ENCODE data around the gene CTDSP2. TPM values are rescaled to one million over a fixed set of nuclear protein-coding genes. Genes with fewer than 3 reads are reported as not detected.

CTDSP2 gene
- total and polyA plus RNA-seq, 2 donors: 50.4 to 68.6 TPM

DNA sequence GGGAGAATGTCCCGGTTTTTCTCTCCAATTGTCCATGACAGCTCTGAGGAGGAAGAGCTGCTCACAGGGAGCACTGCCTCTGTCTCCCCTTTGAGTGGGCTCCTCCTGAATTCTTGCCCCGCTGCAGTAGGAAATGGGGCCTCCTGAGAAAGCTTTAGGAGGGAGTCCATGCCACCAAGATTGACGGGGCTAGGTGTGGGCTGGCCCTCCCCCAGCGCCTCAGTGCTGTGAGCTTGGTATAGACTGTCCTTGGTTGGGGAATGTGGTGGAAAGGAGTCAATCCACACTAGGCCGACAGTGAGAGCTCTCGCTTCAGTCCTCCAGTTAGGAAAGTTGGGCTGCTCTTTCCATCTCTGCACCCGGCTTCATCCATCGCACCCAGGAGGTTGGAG, 23.4 kb upstream of the CTDSP2 start:
- WGBS: 98% methylated on average over 8 of the region's 8 CpGs
- peaks cover 0 to 17% of the 10 kb centered on the region in 2 donors for H3K27me3 ChIP-seq (ENCODE audit: control insufficient read depth in 2 of 2, insufficient read depth in 1 of 2, low read length in 1 of 2)
- no peaks in the 10 kb centered on the region for H3K9me3 ChIP-seq (ENCODE audit: control insufficient read depth in 2 of 2, insufficient read depth in 1 of 2, low read length in 1 of 2)
- no peaks in the 10 kb centered on the region for H3K36me3 ChIP-seq (ENCODE audit: control insufficient read depth in 2 of 2, insufficient read depth in 2 of 2, low read length in 1 of 2)
- H3K4me1 ChIP-seq (ENCODE audit: control insufficient read depth in 2 of 2, insufficient read depth in 2 of 2, low read length in 2 of 2): peaks cover 5% of the 10 kb centered on the region in 2 donors
- H3K4me3 ChIP-seq (ENCODE audit: low read length in 2 of 2): no peak overlapping the region
- no peak for DNase-seq (ENCODE audit: low read depth in 6 of 9, low spot score in 9 of 9)
- no peak overlapping the region for H3K27ac ChIP-seq (ENCODE audit: low read depth in 1 of 2, low read length in 1 of 2)

DNA sequence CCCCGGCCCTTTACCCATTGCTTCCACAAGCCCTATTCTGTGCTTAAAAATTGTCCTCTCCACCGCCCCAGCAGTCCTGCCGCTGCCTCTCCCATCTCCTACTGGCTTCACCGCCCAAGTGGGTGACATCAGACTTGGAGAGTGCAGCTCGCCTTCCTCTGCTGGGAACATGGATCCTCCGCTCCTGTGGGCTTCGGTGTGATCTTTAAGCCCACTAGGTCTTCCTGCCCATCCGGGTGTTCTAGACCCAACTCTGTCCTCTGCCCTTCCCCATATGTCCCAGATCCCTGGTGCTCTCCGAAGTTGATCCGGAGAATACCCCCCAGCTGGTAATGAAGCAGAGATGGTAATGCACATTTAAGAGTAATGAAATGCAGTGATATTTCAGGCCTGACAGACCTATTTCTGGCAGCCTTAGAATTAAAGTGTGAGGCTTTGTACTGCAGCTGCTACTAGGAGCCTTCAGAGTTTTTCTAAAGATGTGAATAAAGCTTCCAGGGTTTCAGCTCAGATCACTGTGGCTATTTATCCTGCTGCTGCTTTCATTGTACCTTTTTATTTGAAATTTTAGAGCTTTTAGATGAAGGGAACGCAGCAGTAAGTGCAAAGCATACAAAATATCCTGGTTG, 22.9 kb upstream of the CTDSP2 start:
- DNase-seq (ENCODE audit: low read depth in 6 of 9, low spot score in 9 of 9): no peak
- 96% methylated on average over 11 of the region's 11 CpGs for WGBS

DNA sequence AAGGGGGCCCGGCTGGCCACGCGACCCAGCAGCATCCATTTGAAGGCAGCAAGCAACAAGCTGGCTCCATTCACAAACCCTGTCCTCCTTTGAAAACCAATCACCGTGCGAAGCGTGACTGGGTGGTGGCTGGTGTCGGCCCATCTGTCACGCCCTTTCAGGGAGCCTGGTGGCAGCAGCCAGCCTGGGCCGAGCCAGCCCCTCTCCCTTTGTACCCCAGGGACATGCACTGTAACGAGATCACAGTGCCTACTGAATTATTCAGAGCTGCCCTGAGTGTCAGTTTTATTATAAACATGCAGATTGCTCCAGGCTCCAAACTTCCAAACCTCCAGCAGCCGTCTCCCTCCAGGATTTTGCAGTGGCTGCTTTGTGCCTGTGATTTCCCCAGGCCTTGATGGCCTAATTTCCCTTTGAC, 22.3 kb upstream of the CTDSP2 start:
- DNase-seq (ENCODE audit: low read depth in 6 of 9, low spot score in 9 of 9): no peak
- Histone ChIP-seq H3K9me3 (ENCODE audit: control insufficient read depth in 2 of 2, insufficient read depth in 1 of 2, low read length in 1 of 2) (no peaks in the 10 kb centered on the region), H3K27me3 (ENCODE audit: control insufficient read depth in 2 of 2, insufficient read depth in 1 of 2, low read length in 1 of 2) (peaks cover 0 to 27% of the 10 kb centered on the region in 2 donors), H3K4me3 (ENCODE audit: low read length in 2 of 2) (no peak overlapping the region), H3K27ac (ENCODE audit: low read depth in 1 of 2, low read length in 1 of 2) (no peak overlapping the region), H3K36me3 (ENCODE audit: control insufficient read depth in 2 of 2, insufficient read depth in 2 of 2, low read length in 1 of 2) (no peaks in the 10 kb centered on the region), H3K4me1 (ENCODE audit: control insufficient read depth in 2 of 2, insufficient read depth in 2 of 2, low read length in 2 of 2) (peaks cover 8 to 10% of the 10 kb centered on the region in 2 donors)
- WGBS: 94% methylated on average over 11 of the region's 11 CpGs

More for the DNA sequence above, 22.9 kb upstream of the CTDSP2 start:
- no peak overlapping the region for H3K27ac ChIP-seq (ENCODE audit: low read depth in 1 of 2, low read length in 1 of 2)
- no peak overlapping the region for H3K4me3 ChIP-seq (ENCODE audit: low read length in 2 of 2)
- no peaks in the 10 kb centered on the region for H3K36me3 ChIP-seq (ENCODE audit: control insufficient read depth in 2 of 2, insufficient read depth in 2 of 2, low read length in 1 of 2)
- H3K27me3 ChIP-seq (ENCODE audit: control insufficient read depth in 2 of 2, insufficient read depth in 1 of 2, low read length in 1 of 2): peaks cover 0 to 22% of the 10 kb centered on the region in 2 donors
- peaks cover 7 to 8% of the 10 kb centered on the region in 2 donors for H3K4me1 ChIP-seq (ENCODE audit: control insufficient read depth in 2 of 2, insufficient read depth in 2 of 2, low read length in 2 of 2)
- H3K9me3 ChIP-seq (ENCODE audit: control insufficient read depth in 2 of 2, insufficient read depth in 1 of 2, low read length in 1 of 2): no peaks in the 10 kb centered on the region

DNA sequence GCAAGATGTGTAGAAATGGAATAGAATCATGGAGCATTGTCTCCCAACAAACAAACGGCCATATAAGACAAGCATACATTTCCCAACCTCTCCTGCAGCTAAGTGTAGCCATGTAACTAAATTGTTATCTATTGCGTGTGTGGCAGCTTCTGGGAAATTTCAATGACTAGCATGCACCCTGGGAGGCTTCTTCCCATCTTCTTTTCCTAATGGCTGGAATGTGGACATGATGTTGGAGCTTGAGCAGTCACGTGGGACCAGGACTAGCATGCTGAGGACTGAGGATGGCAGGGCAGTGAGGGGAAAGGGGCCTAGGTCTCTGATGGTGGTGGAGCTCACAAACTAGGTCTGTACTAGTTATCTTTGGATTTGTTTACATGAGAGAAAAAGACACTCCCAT, 21.7 kb upstream of the CTDSP2 start:
- Histone ChIP-seq H3K4me3 (ENCODE audit: low read length in 2 of 2) (no peak overlapping the region), H3K9me3 (ENCODE audit: control insufficient read depth in 2 of 2, insufficient read depth in 1 of 2, low read length in 1 of 2) (no peaks in the 10 kb centered on the region), H3K27me3 (ENCODE audit: control insufficient read depth in 2 of 2, insufficient read depth in 1 of 2, low read length in 1 of 2) (peaks cover 0 to 34% of the 10 kb centered on the region in 2 donors), H3K36me3 (ENCODE audit: control insufficient read depth in 2 of 2, insufficient read depth in 2 of 2, low read length in 1 of 2) (no peaks in the 10 kb centered on the region), H3K4me1 (ENCODE audit: control insufficient read depth in 2 of 2, insufficient read depth in 2 of 2, low read length in 2 of 2) (peaks cover 8 to 10% of the 10 kb centered on the region in 2 donors), H3K27ac (ENCODE audit: low read depth in 1 of 2, low read length in 1 of 2) (no peak overlapping the region)
- WGBS: 94% methylated on average over 3 of the region's 3 CpGs
- no peak for DNase-seq (ENCODE audit: low read depth in 6 of 9, low spot score in 9 of 9)

DNA sequence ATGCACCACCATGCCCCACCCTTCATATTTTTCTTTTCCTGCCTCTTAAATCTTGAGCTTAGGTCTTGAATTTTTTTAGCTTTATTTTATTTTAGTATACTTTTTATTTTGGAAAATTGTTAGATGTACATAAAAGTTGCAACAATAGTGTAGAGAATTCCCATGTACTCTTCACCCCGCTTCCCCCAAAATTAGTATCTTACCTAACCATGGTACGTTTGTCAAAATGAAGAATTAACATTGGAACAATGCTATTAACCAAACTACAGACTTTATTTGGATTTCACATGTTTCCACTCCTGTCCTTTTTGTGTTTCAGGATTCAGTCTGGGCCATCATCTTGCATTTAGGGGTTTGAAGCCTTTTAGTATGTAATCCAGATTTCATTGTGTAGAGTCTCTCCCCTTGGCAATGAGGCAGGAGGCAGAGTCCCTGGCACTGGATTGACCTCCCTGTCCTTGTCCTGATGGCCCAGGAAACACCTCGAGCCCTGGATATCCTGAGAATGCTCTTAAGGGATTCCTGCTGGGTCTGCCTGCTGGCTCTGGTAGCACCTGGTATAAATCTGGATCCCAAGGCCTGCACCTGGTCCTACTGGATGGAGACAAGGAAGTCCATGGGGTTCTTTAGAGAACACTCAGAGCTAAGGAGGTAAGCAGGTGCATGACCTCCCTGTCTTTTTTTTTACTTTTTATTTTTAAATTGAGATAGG, 19.9 kb upstream of the CTDSP2 start:
- H3K27me3 ChIP-seq (ENCODE audit: control insufficient read depth in 2 of 2, insufficient read depth in 1 of 2, low read length in 1 of 2): peaks cover 0 to 34% of the 10 kb centered on the region in 2 donors
- no peaks in the 10 kb centered on the region for H3K9me3 ChIP-seq (ENCODE audit: control insufficient read depth in 2 of 2, insufficient read depth in 1 of 2, low read length in 1 of 2)
- 95% methylated on average over 3 of the region's 3 CpGs for WGBS
- H3K4me3 ChIP-seq (ENCODE audit: low read length in 2 of 2): no peak overlapping the region
- no peak overlapping the region for H3K27ac ChIP-seq (ENCODE audit: low read depth in 1 of 2, low read length in 1 of 2)
- DNase-seq (ENCODE audit: low read depth in 6 of 9, low spot score in 9 of 9): no peak
- H3K36me3 ChIP-seq (ENCODE audit: control insufficient read depth in 2 of 2, insufficient read depth in 2 of 2, low read length in 1 of 2): no peaks in the 10 kb centered on the region
- H3K4me1 ChIP-seq (ENCODE audit: control insufficient read depth in 2 of 2, insufficient read depth in 2 of 2, low read length in 2 of 2): peaks cover 8 to 10% of the 10 kb centered on the region in 2 donors

DNA sequence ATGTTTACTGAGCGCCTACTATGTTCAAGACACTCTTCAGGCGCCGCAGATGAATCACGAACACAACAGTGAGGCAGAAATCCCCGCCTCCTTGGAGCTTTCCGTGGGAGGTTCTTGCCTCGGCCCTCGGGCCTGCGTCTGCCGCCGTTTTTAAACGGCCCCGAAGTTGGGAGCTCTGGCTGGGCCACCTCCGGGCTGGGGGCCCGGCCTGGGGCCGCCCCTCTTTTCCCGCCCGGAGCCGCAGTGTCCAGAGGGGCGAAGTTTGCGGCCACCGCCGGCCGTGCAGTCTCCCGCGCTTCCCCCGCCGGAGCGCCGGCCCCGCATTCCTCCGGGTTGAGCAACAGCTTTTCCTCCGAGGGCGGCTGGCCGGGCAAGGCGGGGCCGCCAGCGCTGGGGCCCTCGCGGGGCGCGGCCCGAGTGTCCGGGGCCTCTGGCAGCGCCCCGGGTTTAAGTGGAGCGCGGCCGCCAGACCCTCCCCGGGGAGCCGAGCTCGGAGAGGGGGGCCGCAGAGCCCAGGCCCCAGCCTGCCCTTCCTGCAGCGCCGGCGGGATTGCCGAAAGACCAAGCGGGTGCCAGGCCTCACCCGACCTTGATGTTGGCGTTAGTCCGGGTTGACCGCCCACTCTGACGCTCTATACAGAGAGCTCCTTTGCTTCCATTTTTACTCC, 18.7 kb upstream of the CTDSP2 start:
- H3K36me3 ChIP-seq (ENCODE audit: control insufficient read depth in 2 of 2, insufficient read depth in 2 of 2, low read length in 1 of 2): no peaks in the 10 kb centered on the region
- WGBS: 5% methylated on average over 63 of the region's 63 CpGs

DNA sequence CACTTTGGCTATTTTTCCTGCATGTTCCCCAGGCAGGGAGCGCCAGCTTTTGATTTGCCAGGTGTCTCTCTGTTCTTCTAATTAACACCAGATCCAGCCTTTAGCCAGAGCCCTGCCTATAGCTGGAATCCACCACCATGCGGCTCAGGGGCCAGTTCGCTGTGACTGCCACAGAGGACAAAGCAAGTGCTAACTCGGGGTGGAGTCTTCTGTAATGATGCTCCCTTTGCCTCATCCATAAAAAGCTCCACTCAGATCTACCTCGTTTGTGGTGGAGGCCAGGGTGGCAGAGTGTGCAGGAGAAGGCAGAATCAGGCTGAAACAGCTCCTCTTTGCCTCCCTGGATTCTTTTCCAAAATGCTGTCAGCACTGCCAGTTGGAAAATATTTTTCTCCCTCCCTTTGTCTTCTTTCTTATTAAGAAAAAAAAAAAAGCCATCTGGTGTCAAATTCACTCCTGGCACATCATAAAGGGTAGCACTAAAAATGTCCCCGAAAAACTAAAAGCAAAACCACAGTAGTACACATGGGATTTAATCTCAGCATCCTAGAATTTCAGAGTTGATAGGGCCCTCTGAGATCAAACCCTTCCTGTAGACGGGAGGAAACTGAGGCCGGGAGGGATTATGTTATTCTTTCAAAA, 18.0 kb upstream of the CTDSP2 start:
- DNase-seq (ENCODE audit: low read depth in 6 of 9, low spot score in 9 of 9): no peak
- peaks cover 0 to 34% of the 10 kb centered on the region in 2 donors for H3K27me3 ChIP-seq (ENCODE audit: control insufficient read depth in 2 of 2, insufficient read depth in 1 of 2, low read length in 1 of 2)
- WGBS: 54% methylated on average over 8 of the region's 8 CpGs
- no peaks in the 10 kb centered on the region for H3K9me3 ChIP-seq (ENCODE audit: control insufficient read depth in 2 of 2, insufficient read depth in 1 of 2, low read length in 1 of 2)
- no peaks in the 10 kb centered on the region for H3K36me3 ChIP-seq (ENCODE audit: control insufficient read depth in 2 of 2, insufficient read depth in 2 of 2, low read length in 1 of 2)
- H3K27ac ChIP-seq (ENCODE audit: low read depth in 1 of 2, low read length in 1 of 2): peak overlapping the region; percentile 65 to 79
- peaks cover 8 to 10% of the 10 kb centered on the region in 2 donors for H3K4me1 ChIP-seq (ENCODE audit: control insufficient read depth in 2 of 2, insufficient read depth in 2 of 2, low read length in 2 of 2)
- H3K4me3 ChIP-seq (ENCODE audit: low read length in 2 of 2): peak overlapping the region; percentile 34 to 65

More for the DNA sequence above, 18.7 kb upstream of the CTDSP2 start:
- Histone ChIP-seq H3K27ac (ENCODE audit: low read depth in 1 of 2, low read length in 1 of 2) (peak overlapping the region; percentile 65 to 79), H3K27me3 (ENCODE audit: control insufficient read depth in 2 of 2, insufficient read depth in 1 of 2, low read length in 1 of 2) (peaks cover 0 to 34% of the 10 kb centered on the region in 2 donors), H3K9me3 (ENCODE audit: control insufficient read depth in 2 of 2, insufficient read depth in 1 of 2, low read length in 1 of 2) (no peaks in the 10 kb centered on the region), H3K4me1 (ENCODE audit: control insufficient read depth in 2 of 2, insufficient read depth in 2 of 2, low read length in 2 of 2) (peaks cover 8 to 10% of the 10 kb centered on the region in 2 donors), H3K4me3 (ENCODE audit: low read length in 2 of 2) (peak overlapping the region; percentile 34 to 65)
- DNase-seq (ENCODE audit: low read depth in 6 of 9, low spot score in 9 of 9): peak in 1 of 9 donors; percentile 62

DNA sequence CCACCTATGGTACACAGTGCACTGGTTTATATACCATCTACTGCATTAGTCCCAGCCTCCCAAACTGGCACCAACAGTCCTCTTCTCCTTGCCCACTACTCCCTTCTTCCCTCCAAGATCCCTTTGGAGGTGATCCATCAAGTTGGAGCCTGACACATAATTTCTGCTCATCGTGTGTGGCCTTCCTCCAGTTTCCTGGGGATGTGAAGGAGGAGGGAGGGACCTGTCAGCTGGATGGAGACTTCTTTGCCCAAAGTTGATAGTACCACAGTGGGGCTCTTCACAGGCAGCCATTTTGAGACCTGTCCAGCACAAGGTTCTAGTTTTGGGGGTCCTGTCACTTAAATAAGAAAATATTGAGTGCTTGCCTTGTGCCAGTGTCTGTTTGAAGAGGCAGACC, 17.1 kb upstream of the CTDSP2 start:
- H3K27ac ChIP-seq (ENCODE audit: low read depth in 1 of 2, low read length in 1 of 2): no peak overlapping the region
- no peak overlapping the region for H3K4me3 ChIP-seq (ENCODE audit: low read length in 2 of 2)
- peaks cover 8 to 10% of the 10 kb centered on the region in 2 donors for H3K4me1 ChIP-seq (ENCODE audit: control insufficient read depth in 2 of 2, insufficient read depth in 2 of 2, low read length in 2 of 2)
- no peak for DNase-seq (ENCODE audit: low read depth in 6 of 9, low spot score in 9 of 9)
- H3K9me3 ChIP-seq (ENCODE audit: control insufficient read depth in 2 of 2, insufficient read depth in 1 of 2, low read length in 1 of 2): no peaks in the 10 kb centered on the region
- WGBS: 88% methylated on average over 1 of the region's 1 CpG
- no peaks in the 10 kb centered on the region for H3K36me3 ChIP-seq (ENCODE audit: control insufficient read depth in 2 of 2, insufficient read depth in 2 of 2, low read length in 1 of 2)
- peaks cover 0 to 34% of the 10 kb centered on the region in 2 donors for H3K27me3 ChIP-seq (ENCODE audit: control insufficient read depth in 2 of 2, insufficient read depth in 1 of 2, low read length in 1 of 2)
